ENCODE data around the gene TNNI3K.

The TNNI3K gene

GRCh38 chr1:74485622-74486021 is 250.4 kb downstream of the TNNI3K start:
- no peak for DNase-seq (ENCODE audit: low read depth in 2 of 3, low spot score in 2 of 3)

GRCh38 chr1:74486036-74486435 is 250.8 kb downstream of the TNNI3K start:
- no peak for DNase-seq (ENCODE audit: low read depth in 2 of 3, low spot score in 2 of 3)

GRCh38 chr1:74496669-74497068 is 261.5 kb downstream of the TNNI3K start:
- no peak for DNase-seq (ENCODE audit: low read depth in 2 of 3, low spot score in 2 of 3)

- no peak for DNase-seq (ENCODE audit: low read depth in 2 of 3, low spot score in 2 of 3)
Observed at GRCh38 chr1:74498901-74499300, 263.7 kb downstream of the TNNI3K start.

GRCh38 chr1:74502432-74502831 is 267.2 kb downstream of the TNNI3K start:
- DNase-seq (ENCODE audit: low read depth in 2 of 3, low spot score in 2 of 3), result no peak

GRCh38 chr1:74502858-74503257 is 267.7 kb downstream of the TNNI3K start:
- DNase-seq (ENCODE audit: low read depth in 2 of 3, low spot score in 2 of 3), result no peak

- DNase-seq (ENCODE audit: low read depth in 2 of 3, low spot score in 2 of 3), result peak in 1 of 3 experiments; percentile 1
Observed at GRCh38 chr1:74504125-74504932, 269.1 kb downstream of the TNNI3K start.

GRCh38 chr1:74504933-74505512 is 269.8 kb downstream of the TNNI3K start:
- no peak for DNase-seq (ENCODE audit: low read depth in 2 of 3, low spot score in 2 of 3)

- DNase-seq (ENCODE audit: low read depth in 2 of 3, low spot score in 2 of 3), result no peak
Observed at GRCh38 chr1:74505928-74506710, 270.9 kb downstream of the TNNI3K start.

GRCh38 chr1:74508449-74508848 is 273.3 kb downstream of the TNNI3K start:
- no peak for DNase-seq (ENCODE audit: low read depth in 2 of 3, low spot score in 2 of 3)

- DNase-seq (ENCODE audit: low read depth in 2 of 3, low spot score in 2 of 3), result no peak
Observed at GRCh38 chr1:74512170-74512915, 277.2 kb downstream of the TNNI3K start, which contains the start of gene LRRC53. Gene LRRC53 (minus strand): TSS chr1:74512611. CDS start chr1:74483349, 29,262 bp downstream.

- no peak for DNase-seq (ENCODE audit: low read depth in 2 of 3, low spot score in 2 of 3)
Observed at GRCh38 chr1:74513411-74514300, 278.5 kb downstream of the TNNI3K start.

- no peak for DNase-seq (ENCODE audit: low read depth in 2 of 3, low spot score in 2 of 3)
Observed at GRCh38 chr1:74517599-74518051, 282.4 kb downstream of the TNNI3K start.

- no peak for DNase-seq (ENCODE audit: low read depth in 2 of 3, low spot score in 2 of 3)
Observed at GRCh38 chr1:74522148-74522547, 287.0 kb downstream of the TNNI3K start.

GRCh38 chr1:74523873-74524480 is 288.8 kb downstream of the TNNI3K start:
- DNase-seq (ENCODE audit: low read depth in 2 of 3, low spot score in 2 of 3), result no peak

- DNase-seq (ENCODE audit: low read depth in 2 of 3, low spot score in 2 of 3), result no peak
Observed at GRCh38 chr1:74526708-74527107, 291.5 kb downstream of the TNNI3K start.

- DNase-seq (ENCODE audit: low read depth in 2 of 3, low spot score in 2 of 3), result no peak
Observed at GRCh38 chr1:74528123-74528522, 292.9 kb downstream of the TNNI3K start.

- no peak for DNase-seq (ENCODE audit: low read depth in 2 of 3, low spot score in 2 of 3)
Observed at GRCh38 chr1:74530892-74531291, 295.7 kb downstream of the TNNI3K start.

GRCh38 chr1:74531796-74532195 is 296.6 kb downstream of the TNNI3K start:
- no peak for DNase-seq (ENCODE audit: low read depth in 2 of 3, low spot score in 2 of 3)

GRCh38 chr1:74534241-74534640 is 299.1 kb downstream of the TNNI3K start:
- no peak for DNase-seq (ENCODE audit: low read depth in 2 of 3, low spot score in 2 of 3)
